ENCODE measurements around the gene NTM.

DNA sequence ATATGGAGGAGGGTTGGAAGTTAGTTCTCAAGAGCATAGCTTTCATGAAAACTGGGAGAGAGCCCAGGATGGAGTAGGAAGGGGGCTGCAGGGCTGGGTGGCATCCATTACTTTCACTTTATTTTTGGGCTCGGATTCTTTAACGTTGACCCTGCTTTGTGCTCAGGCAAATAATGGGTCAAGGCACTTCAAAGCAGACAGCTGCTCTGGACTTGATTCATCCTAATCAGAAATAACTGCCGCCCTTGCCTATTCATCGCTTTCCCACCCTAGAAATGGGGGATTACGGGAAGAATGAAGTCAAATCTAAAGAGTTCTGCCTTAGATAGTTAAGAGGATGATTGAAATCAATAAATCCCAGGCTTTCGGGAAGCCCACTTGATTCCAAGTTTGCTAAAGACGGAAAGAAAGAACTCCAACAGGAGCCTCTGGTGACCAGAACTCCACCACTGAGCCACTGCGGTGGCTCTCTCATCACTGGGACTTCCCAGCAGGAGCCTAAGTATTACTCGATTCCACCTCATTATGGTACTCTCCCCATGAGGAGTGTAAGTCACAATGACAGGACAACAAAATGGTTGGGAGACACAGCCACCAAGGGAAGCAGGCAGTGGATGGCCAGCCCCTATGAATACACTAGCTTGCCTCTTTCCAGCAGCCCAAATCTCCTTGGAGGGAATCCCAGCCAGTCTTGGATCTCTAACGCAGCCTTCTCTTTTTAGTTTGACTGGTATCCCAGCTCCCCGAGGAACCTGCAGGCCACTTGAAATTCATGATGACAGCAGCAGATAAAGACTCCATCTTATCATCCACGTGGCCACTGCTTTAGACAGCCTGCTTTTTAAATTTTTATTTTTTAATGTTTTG, 815.5 kb downstream of the NTM start:
- TF ChIP-seq POLR2A (IDR thresholded peaks at IDR 0.05) = no peak
- TF ChIP-seq, protein P1, sequence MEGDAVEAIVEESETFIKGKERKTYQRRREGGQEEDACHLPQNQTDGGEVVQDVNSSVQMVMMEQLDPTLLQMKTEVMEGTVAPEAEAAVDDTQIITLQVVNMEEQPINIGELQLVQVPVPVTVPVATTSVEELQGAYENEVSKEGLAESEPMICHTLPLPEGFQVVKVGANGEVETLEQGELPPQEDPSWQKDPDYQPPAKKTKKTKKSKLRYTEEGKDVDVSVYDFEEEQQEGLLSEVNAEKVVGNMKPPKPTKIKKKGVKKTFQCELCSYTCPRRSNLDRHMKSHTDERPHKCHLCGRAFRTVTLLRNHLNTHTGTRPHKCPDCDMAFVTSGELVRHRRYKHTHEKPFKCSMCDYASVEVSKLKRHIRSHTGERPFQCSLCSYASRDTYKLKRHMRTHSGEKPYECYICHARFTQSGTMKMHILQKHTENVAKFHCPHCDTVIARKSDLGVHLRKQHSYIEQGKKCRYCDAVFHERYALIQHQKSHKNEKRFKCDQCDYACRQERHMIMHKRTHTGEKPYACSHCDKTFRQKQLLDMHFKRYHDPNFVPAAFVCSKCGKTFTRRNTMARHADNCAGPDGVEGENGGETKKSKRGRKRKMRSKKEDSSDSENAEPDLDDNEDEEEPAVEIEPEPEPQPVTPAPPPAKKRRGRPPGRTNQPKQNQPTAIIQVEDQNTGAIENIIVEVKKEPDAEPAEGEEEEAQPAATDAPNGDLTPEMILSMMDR (IDR thresholded peaks at IDR 0.05) = no peak

Measured in Peyer's patch (tissue), 4 donors.